Colonic mucosa (tissue), 4 donors: ENCODE results near the gene ZZZ3. TPM values are rescaled to one million over a fixed set of nuclear protein-coding genes. Genes with fewer than 3 reads are reported as not detected.

Source experiments
- DNase-seq: peaks from one replicate; pipeline ENCODE4 v3.0.0-alpha.2; 2020
- H3K27ac ChIP-seq: fragments of 200-600 bp; one replicate; pipeline ENCODE4 v1.8.0; 2021
- H3K27me3 ChIP-seq: fragments of 200-600 bp; one replicate; pipeline ENCODE4 v1.8.0; 2021
- H3K36me3 ChIP-seq: fragments of 200-600 bp; one replicate; pipeline ENCODE4 v1.8.0; 2021
- H3K4me1 ChIP-seq: fragments of 200-600 bp; one replicate; pipeline ENCODE4 v1.8.0; 2021; ENCODE audit warnings: mild to moderate bottlenecking
- H3K4me3 ChIP-seq: fragments of 200-600 bp; one replicate; pipeline ENCODE4 v1.8.0; 2021
- H3K9ac ChIP-seq, 2 donors: one replicate each; pipeline ENCODE4 v1.7.0; 2013; ENCODE audit warnings: control low read depth in 2 of 2, low read depth in 2 of 2, low read length in 2 of 2
- H3K9me3 ChIP-seq: fragments of 200-600 bp; one replicate; pipeline ENCODE4 v1.8.0; 2021
- CTCF ChIP-seq: fragments of 200-600 bp; IDR thresholded peaks from one replicate; pipeline ENCODE4 v1.8.0; 2022; ENCODE audit warnings: antibody characterized with exemption, mild to moderate bottlenecking
- intact Hi-C: fragments of 100-400 bp; cut with DNase I; formaldehyde crosslinking; loops from one replicate; pipeline ENCODE4 v1.14.1; 2022
- total RNA-seq, 2 donors: library from RNA; stranded (reverse); fragmentation: NEBNext Ultra II Directional in 1 of 2; extraction: Animal tissue kit (Norgen Biotek cat#: 25700) in 1 of 2; gene quantifications; one replicate each; pipeline ENCODE4 v1.2.1, GENCODE V29; 2021
- donor health status: healthy.
- donor health status: DM: no; HTN: no; CAD: no.
- donor health status: DM: no; HTN: no; CAD: no.

ZZZ3 gene
- 10 to 100 TPM; 28.5 to 30.1 TPM for total RNA-seq

GRCh38 chr1:77682460-77683159 lies at the start of gene ZZZ3:
Gene ZZZ3 (minus strand): TSS chr1:77682658. CDS start chr1:77633354, 49,304 bp downstream.
- no peak for TF ChIP-seq CTCF
- Histone ChIP-seq H3K9me3 (no peaks in the 10 kb centered on the region), H3K27ac (peak within 1 kb of the TSS; percentile 88), H3K9ac (peak within 1 kb of the TSS; percentile 73 to 82), H3K36me3 (no peaks in the 10 kb centered on the region), H3K4me3 (peak within 1 kb of the TSS; percentile 88), H3K27me3 (no peaks in the 10 kb centered on the region), H3K4me1 (peaks cover 7% of the 10 kb centered on the region)
- intact Hi-C loops = loop anchor here (10.0 kb wide), 1 partner anchor 538 kb away; no protein-coding TSS in a partner anchor
- DNase-seq = peak; percentile 94

- H3K36me3 ChIP-seq = no peaks in the 10 kb centered on the region
- no peaks in the 10 kb centered on the region for H3K9me3 ChIP-seq
- H3K4me1 ChIP-seq = no peaks in the 10 kb centered on the region
- H3K27me3 ChIP-seq = no peaks in the 10 kb centered on the region
- H3K4me3 ChIP-seq = no peak overlapping the region
- no peak for DNase-seq
- no peak overlapping the region for H3K9ac ChIP-seq
- intact Hi-C loops = no loop called here
- no peak overlapping the region for H3K27ac ChIP-seq
- no peak for TF ChIP-seq CTCF
Observed at GRCh38 chr1:77732090-77732489, 49.6 kb upstream of the ZZZ3 start.

GRCh38 chr1:77725706-77726105 lies 43.2 kb upstream of the ZZZ3 start:
- H3K36me3 ChIP-seq = peaks cover 6% of the 10 kb centered on the region
- H3K27ac ChIP-seq = no peak overlapping the region
- H3K4me1 ChIP-seq = no peaks in the 10 kb centered on the region
- no peaks in the 10 kb centered on the region for H3K27me3 ChIP-seq
- DNase-seq = no peak
- intact Hi-C loops = loop anchor here (10.0 kb wide), 1 partner anchor 229 kb away; no protein-coding TSS in a partner anchor
- TF ChIP-seq CTCF = no peak
- H3K9ac ChIP-seq = no peak overlapping the region
- no peaks in the 10 kb centered on the region for H3K9me3 ChIP-seq
- no peak overlapping the region for H3K4me3 ChIP-seq

- Histone ChIP-seq H3K36me3 (peaks cover 6% of the 10 kb centered on the region), H3K27me3 (no peaks in the 10 kb centered on the region), H3K9ac (no peak overlapping the region), H3K4me3 (no peak overlapping the region), H3K9me3 (no peaks in the 10 kb centered on the region), H3K4me1 (no peaks in the 10 kb centered on the region), H3K27ac (no peak overlapping the region)
- TF ChIP-seq CTCF = no peak
- intact Hi-C loops = no loop called here
- DNase-seq = no peak
Observed at GRCh38 chr1:77718181-77718580, 35.7 kb upstream of the ZZZ3 start.

- DNase-seq = no peak
- Histone ChIP-seq H3K9me3 (no peaks in the 10 kb centered on the region), H3K4me1 (no peaks in the 10 kb centered on the region), H3K4me3 (no peak overlapping the region), H3K9ac (no peak overlapping the region), H3K36me3 (peaks cover 5% of the 10 kb centered on the region), H3K27me3 (no peaks in the 10 kb centered on the region), H3K27ac (no peak overlapping the region)
- no peak for TF ChIP-seq CTCF
- intact Hi-C loops = no loop called here
Observed at GRCh38 chr1:77716065-77716464, 33.6 kb upstream of the ZZZ3 start.
